ENCODE data around the gene VAMP1.
A peak's percentile ranks its signal among the peaks of the same experiment; 100 is the strongest.

The VAMP1 gene

GRCh38 chr12:6450091-6450868 lies 20.2 kb downstream of the VAMP1 start:
- TF ChIP-seq CTCF (IDR thresholded peaks at IDR 0.05; ENCODE audit: insufficient read depth, low read length, poor library complexity, severe bottlenecking), result no peak
- peaks cover 21% of the 10 kb centered on the region for H3K36me3 ChIP-seq (ENCODE audit: control insufficient read depth, insufficient read depth, low read length)
- no peak for DNase-seq (ENCODE audit: extremely low read depth, insufficient read length)
- peak overlapping the region; percentile 74 for H3K4me3 ChIP-seq (replicated peaks; ENCODE audit: low read depth, low read length)
- no peaks in the 10 kb centered on the region for H3K27me3 ChIP-seq (replicated peaks; ENCODE audit: control insufficient read depth, insufficient read depth, low read length)

GRCh38 chr12:6444704-6445688 lies 25.5 kb downstream of the VAMP1 start, which contains the start of gene CD27:
CD27 (plus strand) TSS chr12:6444955; CDS start chr12:6445096, 141 bp downstream.
- H3K27me3 ChIP-seq (replicated peaks; ENCODE audit: control insufficient read depth, insufficient read depth, low read length), result no peaks in the 10 kb centered on the region
- TF ChIP-seq CTCF (IDR thresholded peaks at IDR 0.05; ENCODE audit: insufficient read depth, low read length, poor library complexity, severe bottlenecking), result no peak
- peaks cover 8% of the 10 kb centered on the region for H3K36me3 ChIP-seq (ENCODE audit: control insufficient read depth, insufficient read depth, low read length)
- no peak for DNase-seq (ENCODE audit: extremely low read depth, insufficient read length)
- H3K4me3 ChIP-seq (replicated peaks; ENCODE audit: low read depth, low read length), result peak within 1 kb of the TSS; percentile 85

GRCh38 chr12:6444031-6444430 lies 26.4 kb downstream of the VAMP1 start:
- peaks cover 6% of the 10 kb centered on the region for H3K36me3 ChIP-seq (ENCODE audit: control insufficient read depth, insufficient read depth, low read length)
- no peak for DNase-seq (ENCODE audit: extremely low read depth, insufficient read length)
- TF ChIP-seq CTCF (IDR thresholded peaks at IDR 0.05; ENCODE audit: insufficient read depth, low read length, poor library complexity, severe bottlenecking), result peak; percentile 9
- no peaks in the 10 kb centered on the region for H3K27me3 ChIP-seq (replicated peaks; ENCODE audit: control insufficient read depth, insufficient read depth, low read length)
- peak overlapping the region; percentile 85 for H3K4me3 ChIP-seq (replicated peaks; ENCODE audit: low read depth, low read length)

GRCh38 chr12:6443361-6443983 lies 27.0 kb downstream of the VAMP1 start:
- Histone ChIP-seq H3K4me3 (replicated peaks; ENCODE audit: low read depth, low read length) (peak overlapping the region; percentile 85), H3K27me3 (replicated peaks; ENCODE audit: control insufficient read depth, insufficient read depth, low read length) (no peaks in the 10 kb centered on the region), H3K36me3 (ENCODE audit: control insufficient read depth, insufficient read depth, low read length) (peaks cover 6% of the 10 kb centered on the region)
- peak; percentile 74 for DNase-seq (ENCODE audit: extremely low read depth, insufficient read length)
- TF ChIP-seq CTCF (IDR thresholded peaks at IDR 0.05; ENCODE audit: insufficient read depth, low read length, poor library complexity, severe bottlenecking), result no peak

GRCh38 chr12:6442836-6443235 lies 27.6 kb downstream of the VAMP1 start:
- no peak for DNase-seq (ENCODE audit: extremely low read depth, insufficient read length)
- no peak for TF ChIP-seq CTCF (IDR thresholded peaks at IDR 0.05; ENCODE audit: insufficient read depth, low read length, poor library complexity, severe bottlenecking)
- peak overlapping the region; percentile 85 for H3K4me3 ChIP-seq (replicated peaks; ENCODE audit: low read depth, low read length)
- H3K27me3 ChIP-seq (replicated peaks; ENCODE audit: control insufficient read depth, insufficient read depth, low read length), result no peaks in the 10 kb centered on the region
- H3K36me3 ChIP-seq (ENCODE audit: control insufficient read depth, insufficient read depth, low read length), result peaks cover 3% of the 10 kb centered on the region

All from GM06990 (cell line).